ENCODE results near the gene NR4A1. TPM values are rescaled to one million over a fixed set of nuclear protein-coding genes. Genes with fewer than 3 reads are reported as not detected.

NR4A1 gene
- total and polyA plus RNA-seq, 10 of the 15 experiments (the other 5 are each of a cell fraction or from before 2014, with no cell fraction given) = 0.05 to 7.9 (median 2.2) TPM; not detected in 1

DNA sequence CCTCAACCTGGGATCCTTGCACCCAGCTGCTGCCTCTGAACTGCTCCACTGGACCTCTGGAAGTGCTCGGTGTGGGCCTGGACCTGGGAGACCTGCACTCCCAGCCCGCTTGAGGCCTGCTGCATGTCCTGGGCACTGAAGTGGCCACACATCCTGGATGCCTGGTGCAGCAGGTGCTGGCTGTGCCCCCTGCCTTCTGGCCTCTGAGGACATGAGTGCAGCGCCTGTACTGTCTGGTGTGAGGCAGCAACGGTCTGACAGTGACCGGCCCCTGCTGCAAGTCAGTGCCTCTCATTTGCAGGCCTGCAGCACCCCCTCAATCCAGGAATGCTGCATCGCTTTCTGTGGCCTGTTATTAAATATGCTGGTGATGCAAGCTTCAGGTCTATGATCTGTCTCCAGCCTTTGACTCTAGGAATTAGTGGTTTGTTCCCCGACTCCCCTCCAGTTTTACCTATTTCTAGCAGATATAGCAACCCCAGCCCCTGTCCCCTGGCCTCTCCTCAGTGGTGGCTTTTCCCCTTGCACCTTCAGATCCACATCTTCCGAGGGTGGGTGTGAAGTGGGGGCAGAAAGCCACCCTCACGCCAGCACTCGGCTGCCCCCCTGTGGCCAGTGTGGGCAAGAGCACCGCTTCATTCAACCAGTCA is 31.9 kb downstream of the NR4A1 start (continued):
- no peak for TF ChIP-seq TCF12 (IDR thresholded peaks at IDR 0.05; ENCODE audit: low read depth, low read length)
- TF ChIP-seq, protein P1, sequence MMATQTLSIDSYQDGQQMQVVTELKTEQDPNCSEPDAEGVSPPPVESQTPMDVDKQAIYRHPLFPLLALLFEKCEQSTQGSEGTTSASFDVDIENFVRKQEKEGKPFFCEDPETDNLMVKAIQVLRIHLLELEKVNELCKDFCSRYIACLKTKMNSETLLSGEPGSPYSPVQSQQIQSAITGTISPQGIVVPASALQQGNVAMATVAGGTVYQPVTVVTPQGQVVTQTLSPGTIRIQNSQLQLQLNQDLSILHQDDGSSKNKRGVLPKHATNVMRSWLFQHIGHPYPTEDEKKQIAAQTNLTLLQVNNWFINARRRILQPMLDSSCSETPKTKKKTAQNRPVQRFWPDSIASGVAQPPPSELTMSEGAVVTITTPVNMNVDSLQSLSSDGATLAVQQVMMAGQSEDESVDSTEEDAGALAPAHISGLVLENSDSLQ (IDR thresholded peaks at IDR 0.05) = no peak
- TF ChIP-seq MYB (IDR thresholded peaks at IDR 0.05; ENCODE audit: borderline replicate concordance, low read depth, low read length) = no peak
- no peak for TF ChIP-seq RAD51 (IDR thresholded peaks at IDR 0.05)
- TF ChIP-seq IRF4 (IDR thresholded peaks at IDR 0.05; ENCODE audit: low read depth, low read length) = no peak
- TF ChIP-seq SMARCA5 (IDR thresholded peaks at IDR 0.05) = peak; percentile 15; the same call in 1 of the 2 replicates
- TF ChIP-seq, protein P2, sequence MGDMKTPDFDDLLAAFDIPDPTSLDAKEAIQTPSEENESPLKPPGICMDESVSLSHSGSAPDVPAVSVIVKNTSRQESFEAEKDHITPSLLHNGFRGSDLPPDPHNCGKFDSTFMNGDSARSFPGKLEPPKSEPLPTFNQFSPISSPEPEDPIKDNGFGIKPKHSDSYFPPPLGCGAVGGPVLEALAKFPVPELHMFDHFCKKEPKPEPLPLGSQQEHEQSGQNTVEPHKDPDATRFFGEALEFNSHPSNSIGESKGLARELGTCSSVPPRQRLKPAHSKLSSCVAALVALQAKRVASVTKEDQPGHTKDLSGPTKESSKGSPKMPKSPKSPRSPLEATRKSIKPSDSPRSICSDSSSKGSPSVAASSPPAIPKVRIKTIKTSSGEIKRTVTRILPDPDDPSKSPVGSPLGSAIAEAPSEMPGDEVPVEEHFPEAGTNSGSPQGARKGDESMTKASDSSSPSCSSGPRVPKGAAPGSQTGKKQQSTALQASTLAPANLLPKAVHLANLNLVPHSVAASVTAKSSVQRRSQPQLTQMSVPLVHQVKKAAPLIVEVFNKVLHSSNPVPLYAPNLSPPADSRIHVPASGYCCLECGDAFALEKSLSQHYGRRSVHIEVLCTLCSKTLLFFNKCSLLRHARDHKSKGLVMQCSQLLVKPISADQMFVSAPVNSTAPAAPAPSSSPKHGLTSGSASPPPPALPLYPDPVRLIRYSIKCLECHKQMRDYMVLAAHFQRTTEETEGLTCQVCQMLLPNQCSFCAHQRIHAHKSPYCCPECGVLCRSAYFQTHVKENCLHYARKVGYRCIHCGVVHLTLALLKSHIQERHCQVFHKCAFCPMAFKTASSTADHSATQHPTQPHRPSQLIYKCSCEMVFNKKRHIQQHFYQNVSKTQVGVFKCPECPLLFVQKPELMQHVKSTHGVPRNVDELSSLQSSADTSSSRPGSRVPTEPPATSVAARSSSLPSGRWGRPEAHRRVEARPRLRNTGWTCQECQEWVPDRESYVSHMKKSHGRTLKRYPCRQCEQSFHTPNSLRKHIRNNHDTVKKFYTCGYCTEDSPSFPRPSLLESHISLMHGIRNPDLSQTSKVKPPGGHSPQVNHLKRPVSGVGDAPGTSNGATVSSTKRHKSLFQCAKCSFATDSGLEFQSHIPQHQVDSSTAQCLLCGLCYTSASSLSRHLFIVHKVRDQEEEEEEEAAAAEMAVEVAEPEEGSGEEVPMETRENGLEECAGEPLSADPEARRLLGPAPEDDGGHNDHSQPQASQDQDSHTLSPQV (IDR thresholded peaks at IDR 0.05) = 0 out of 2 replicates have a peak, but pooled peaks have one; percentile 61
- TF ChIP-seq NFYB (IDR thresholded peaks at IDR 0.05; ENCODE audit: insufficient read depth, low read depth, low read length) = no peak
- TF ChIP-seq, protein P3, sequence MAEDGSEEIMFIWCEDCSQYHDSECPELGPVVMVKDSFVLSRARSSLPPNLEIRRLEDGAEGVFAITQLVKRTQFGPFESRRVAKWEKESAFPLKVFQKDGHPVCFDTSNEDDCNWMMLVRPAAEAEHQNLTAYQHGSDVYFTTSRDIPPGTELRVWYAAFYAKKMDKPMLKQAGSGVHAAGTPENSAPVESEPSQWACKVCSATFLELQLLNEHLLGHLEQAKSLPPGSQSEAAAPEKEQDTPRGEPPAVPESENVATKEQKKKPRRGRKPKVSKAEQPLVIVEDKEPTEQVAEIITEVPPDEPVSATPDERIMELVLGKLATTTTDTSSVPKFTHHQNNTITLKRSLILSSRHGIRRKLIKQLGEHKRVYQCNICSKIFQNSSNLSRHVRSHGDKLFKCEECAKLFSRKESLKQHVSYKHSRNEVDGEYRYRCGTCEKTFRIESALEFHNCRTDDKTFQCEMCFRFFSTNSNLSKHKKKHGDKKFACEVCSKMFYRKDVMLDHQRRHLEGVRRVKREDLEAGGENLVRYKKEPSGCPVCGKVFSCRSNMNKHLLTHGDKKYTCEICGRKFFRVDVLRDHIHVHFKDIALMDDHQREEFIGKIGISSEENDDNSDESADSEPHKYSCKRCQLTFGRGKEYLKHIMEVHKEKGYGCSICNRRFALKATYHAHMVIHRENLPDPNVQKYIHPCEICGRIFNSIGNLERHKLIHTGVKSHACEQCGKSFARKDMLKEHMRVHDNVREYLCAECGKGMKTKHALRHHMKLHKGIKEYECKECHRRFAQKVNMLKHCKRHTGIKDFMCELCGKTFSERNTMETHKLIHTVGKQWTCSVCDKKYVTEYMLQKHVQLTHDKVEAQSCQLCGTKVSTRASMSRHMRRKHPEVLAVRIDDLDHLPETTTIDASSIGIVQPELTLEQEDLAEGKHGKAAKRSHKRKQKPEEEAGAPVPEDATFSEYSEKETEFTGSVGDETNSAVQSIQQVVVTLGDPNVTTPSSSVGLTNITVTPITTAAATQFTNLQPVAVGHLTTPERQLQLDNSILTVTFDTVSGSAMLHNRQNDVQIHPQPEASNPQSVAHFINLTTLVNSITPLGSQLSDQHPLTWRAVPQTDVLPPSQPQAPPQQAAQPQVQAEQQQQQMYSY (CRISPR knock-in tag; IDR thresholded peaks at IDR 0.05) = no peak
- TF ChIP-seq WRNIP1 (IDR thresholded peaks at IDR 0.05; ENCODE audit: borderline replicate concordance, low read depth, low read length) = no peak
- no peak for TF ChIP-seq NRF1 (conservative IDR thresholded peaks at IDR 0.05; ENCODE audit: low read depth, low read length)
- TF ChIP-seq SIN3A (IDR thresholded peaks at IDR 0.05; ENCODE audit: low read depth, low read length) = no peak
- TF ChIP-seq ASH2L (IDR thresholded peaks at IDR 0.05; ENCODE audit: borderline replicate concordance, low read depth) = no peak
- no peak for TF ChIP-seq BHLHE40 (IDR thresholded peaks at IDR 0.05; ENCODE audit: borderline replicate concordance in 1 of 2, low read depth in 2 of 2, low read length in 1 of 2)
- no peak for TF ChIP-seq CBX3 (IDR thresholded peaks at IDR 0.05; ENCODE audit: borderline replicate concordance, low read depth)
- TF ChIP-seq EP300 (IDR thresholded peaks at IDR 0.05; ENCODE audit: borderline replicate concordance in 1 of 2, control insufficient read depth in 1 of 2, low read depth in 2 of 2, low read length in 2 of 2) = no peak
